DMS114 treated with DMSO at 0.1 percent for 48 hours (cell line): ENCODE results near the gene PGF.

Experiments used
- DNase-seq: peaks from one replicate; lab custom pipeline; 2025; ENCODE audit not compliant: unreplicated experiment; lab: John Stamatoyannopoulos, UW

Gene PGF

GRCh38 chr14:74979029-74979428 lies 23.6 kb upstream of the PGF start:
- DNase-seq = no peak

- DNase-seq = no peak
Measured at GRCh38 chr14:74978416-74978947, 23.1 kb upstream of the PGF start.

GRCh38 chr14:74977901-74978385 lies 22.5 kb upstream of the PGF start:
- no peak for DNase-seq

GRCh38 chr14:74977164-74977900 lies 21.9 kb upstream of the PGF start:
- no peak for DNase-seq

- DNase-seq = no peak
Measured at GRCh38 chr14:74976264-74977113, 21.1 kb upstream of the PGF start.

- no peak for DNase-seq
Measured at GRCh38 chr14:74975059-74975810, 19.8 kb upstream of the PGF start.

GRCh38 chr14:74974364-74975058 lies 19.1 kb upstream of the PGF start:
- no peak for DNase-seq

GRCh38 chr14:74973905-74974363 lies 18.5 kb upstream of the PGF start:
- DNase-seq = no peak

GRCh38 chr14:74973003-74973653 lies 17.7 kb upstream of the PGF start:
- DNase-seq = no peak

GRCh38 chr14:74968811-74969210 lies 13.4 kb upstream of the PGF start:
- no peak for DNase-seq

GRCh38 chr14:74965486-74966153 lies 10.2 kb upstream of the PGF start:
- no peak for DNase-seq

GRCh38 chr14:74964787-74965485 lies 9.5 kb upstream of the PGF start:
- DNase-seq = no peak

- no peak for DNase-seq
Measured at GRCh38 chr14:74963705-74964271, 8.4 kb upstream of the PGF start.

- DNase-seq = no peak
Measured at GRCh38 chr14:74963178-74963704, 7.8 kb upstream of the PGF start.

- DNase-seq = no peak
Measured at GRCh38 chr14:74962493-74962892, 7.1 kb upstream of the PGF start.

GRCh38 chr14:74962046-74962445 lies 6.6 kb upstream of the PGF start:
- no peak for DNase-seq

GRCh38 chr14:74961238-74961911 lies 6.0 kb upstream of the PGF start:
- DNase-seq = no peak

GRCh38 chr14:74960736-74961135 lies 5.3 kb upstream of the PGF start:
- no peak for DNase-seq
